Hematopoietic multipotent progenitor cell treated with erythropoietin and hydrocortisone succinate and interleukin-3 and kit ligand, for 4 days (in vitro differentiated cells): ENCODE data around the gene MANSC1.

Experiments used
- DNase-seq: peaks from one replicate; pipeline ENCODE4 v3.0.0-alpha.2; 2015

MANSC1 gene

DNA sequence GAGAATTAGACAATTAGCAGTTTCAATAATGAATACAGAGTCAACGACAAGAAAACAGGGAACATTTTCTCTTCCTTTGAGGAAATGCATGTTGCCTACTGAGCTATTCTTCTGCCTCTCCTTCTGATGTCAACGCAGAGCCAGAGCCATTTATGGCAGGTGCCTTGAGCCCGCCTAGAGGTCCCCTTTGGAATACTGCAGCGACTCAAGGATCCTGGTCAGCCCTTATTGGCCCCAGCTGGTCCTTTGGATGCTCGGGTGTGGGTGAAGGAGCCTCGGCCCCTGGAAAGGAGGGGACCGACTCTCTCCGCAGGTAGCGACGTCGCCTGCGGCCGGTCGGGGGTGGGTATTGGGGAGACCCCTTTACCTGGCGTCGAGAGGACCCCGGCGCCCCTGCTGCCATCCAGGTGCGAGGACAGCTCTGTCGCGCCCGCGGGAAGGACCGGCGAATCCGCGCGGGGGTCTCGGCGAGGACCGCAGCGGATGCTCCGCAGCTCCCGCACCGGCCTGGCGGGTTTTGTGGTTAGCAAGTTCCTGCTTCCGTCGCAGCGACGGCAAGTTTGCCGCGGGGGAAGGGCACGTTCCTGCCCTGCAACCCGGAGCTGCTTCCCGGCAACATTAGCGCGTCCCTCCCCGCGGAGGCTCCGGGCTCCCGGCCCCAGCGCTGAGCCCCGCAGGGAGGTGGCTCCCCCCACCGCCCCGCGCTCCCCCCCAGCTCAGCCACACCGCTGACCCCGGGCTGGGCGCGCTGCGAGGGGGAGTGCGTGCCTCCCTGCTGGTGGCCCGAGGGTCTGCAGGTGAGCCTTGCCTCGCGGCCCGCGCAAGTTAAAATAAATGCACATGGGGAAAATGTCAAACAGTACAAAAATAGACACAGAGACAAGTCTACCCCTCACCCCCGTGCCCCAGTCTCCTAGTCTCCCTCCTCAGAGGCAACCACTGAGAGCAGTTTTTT, at the start of gene MANSC1:
MANSC1 (minus strand) TSS at position 532 of the 955 bp plus-strand sequence. CDS start 6,928 bp downstream, outside the sequence.
- peak; percentile 74 for DNase-seq

DNA sequence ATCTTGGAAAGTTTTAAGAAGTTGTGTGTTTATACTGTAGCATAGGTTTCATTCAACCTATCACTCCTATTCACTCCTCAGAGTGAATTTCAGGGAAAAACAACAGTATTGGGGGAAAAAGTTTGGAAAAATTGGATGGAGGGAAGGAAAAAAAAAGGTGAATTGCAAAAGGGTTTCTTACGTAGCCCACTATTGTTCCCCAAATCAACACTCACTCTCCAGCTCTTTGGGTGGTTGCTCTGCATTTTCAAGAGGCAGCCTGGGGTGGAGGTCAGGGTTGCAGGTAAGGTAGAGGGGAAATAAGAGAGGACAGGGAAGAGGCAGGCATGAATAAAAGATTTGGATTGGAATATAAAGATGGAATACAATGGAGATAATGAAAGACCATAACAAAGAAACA, 49.1 kb upstream of the MANSC1 start:
- DNase-seq = no peak

DNA sequence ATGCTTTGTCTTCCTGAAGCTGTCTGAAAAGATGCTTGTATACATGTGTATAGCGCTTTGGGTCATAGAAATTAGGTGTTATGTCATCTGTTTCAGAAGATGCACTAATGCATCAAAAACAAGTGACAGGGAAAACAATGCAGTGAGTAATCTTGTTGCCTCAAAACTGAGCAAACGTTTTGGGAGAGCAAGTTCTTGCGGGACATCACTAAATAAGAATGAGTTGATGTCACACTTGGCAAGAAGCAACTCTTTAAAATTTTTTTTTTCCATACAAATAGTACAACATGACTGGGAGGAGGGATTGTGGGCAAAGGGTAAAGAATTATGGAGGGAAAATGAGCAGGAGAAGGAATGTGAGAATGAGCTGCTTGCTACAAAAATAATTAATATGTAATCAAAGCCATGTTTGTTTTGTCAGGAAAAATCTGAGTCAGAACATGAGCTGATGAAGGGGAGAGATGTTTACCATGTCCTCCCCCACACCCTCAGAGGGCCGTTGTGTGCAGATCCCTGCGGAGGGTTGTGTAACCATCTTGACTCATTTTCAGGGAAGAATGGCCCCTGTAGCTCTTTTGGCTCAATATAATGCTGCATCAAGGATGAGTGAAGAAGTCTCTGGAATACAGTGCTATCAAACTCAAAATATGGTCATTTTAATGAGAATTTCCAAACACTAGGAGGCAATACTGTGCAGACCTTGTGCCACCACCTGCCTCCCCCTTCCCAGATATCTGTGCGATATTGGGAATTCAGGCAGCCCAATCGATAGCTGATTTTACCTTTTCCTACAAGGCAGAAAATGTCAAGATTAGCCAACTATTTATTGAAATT, 48.2 kb upstream of the MANSC1 start:
- no peak for DNase-seq

DNA sequence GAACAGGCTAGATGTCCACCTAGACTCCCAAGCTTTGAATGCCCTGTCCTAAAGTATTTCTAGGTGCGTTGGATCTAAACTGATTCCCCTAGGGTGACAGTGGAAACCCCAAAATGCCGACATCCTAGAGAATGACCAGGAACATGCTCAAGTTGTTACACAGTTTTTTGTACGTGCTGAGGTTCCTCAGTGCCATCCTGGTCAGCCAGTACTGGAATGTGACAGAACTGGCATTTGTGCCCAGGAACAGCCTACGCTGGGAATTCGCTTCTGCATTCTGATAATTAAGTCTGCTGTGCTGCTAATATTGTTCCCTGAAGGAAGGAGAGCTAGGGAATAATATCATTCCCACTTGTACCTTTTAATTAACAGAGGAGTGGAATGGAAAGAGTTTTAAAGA, 47.1 kb upstream of the MANSC1 start:
- no peak for DNase-seq

DNA sequence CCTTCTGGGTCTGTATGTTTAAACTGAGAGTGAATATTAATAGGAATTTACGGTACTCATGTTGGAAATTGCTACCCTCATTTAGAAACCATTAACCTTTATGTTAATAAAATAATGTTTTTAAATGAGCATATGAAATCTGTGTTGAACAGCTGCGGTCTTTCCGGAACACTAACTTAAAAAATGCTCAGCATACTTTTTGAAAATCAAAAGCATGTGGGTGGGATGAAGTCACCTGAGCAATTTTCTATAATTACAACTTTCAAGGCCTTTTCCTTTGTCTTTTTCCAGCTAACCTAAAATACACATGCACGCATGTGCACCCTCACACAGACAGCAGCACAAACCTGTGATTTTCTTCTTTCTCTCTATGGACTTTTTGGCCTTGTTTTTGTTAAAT, 46.7 kb upstream of the MANSC1 start:
- no peak for DNase-seq

DNA sequence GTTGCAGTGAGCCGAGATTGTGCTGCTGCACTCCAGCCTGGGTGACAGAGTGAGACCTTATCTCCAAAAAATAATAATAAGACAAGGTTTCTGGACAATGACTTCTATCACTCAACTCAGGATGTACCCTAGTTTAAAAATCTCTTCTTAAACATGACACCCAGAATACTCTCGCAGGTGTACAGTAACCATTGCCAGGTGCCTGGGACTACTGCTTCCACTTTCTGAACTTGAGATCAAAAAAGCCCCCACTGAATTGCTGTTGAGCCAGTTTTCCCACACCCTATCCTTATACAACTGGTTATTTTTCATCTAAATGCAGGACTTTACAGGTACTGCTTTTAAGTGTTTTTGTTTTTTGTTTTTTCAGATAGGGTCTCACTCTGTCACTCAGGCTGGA, 43.1 kb upstream of the MANSC1 start:
- DNase-seq = no peak

DNA sequence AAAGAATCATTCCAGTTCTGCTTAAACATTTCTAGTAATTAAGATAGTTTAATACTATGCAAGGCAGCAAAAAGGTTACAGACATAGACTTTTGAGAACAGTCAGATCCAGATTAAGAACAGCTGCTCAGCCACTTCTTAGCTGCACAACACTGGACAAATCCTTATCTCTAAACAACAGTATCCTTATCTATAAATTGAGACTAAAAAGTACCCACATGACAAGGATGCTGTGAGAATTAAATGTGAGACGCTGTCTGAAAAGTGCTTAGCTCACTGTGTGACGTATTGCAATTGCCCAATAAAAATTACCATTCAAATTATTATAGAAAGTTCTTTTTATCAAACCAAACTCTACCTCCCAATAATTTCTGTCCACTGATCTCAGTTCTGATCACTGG, 42.4 kb upstream of the MANSC1 start:
- peak; percentile 93 for DNase-seq

DNA sequence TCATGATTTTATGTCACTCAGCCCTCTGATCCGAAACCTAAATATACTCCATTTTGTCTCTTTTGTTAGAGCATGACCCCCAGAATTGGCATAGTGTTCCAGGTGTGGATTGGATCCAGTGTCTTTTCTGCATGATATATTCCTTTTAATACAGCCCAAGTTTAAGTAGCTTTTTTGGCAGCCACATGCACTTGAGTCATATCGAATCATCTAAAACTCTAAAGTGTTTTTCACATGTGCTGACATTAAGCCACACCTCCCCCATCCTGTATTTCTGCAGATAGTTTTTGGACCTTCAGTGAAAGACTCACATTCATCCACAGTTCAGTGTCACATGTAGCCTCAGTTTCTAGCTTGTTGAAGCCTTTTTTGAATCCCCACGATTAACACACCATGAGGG, 37.5 kb upstream of the MANSC1 start:
- DNase-seq = peak; percentile 31

DNA sequence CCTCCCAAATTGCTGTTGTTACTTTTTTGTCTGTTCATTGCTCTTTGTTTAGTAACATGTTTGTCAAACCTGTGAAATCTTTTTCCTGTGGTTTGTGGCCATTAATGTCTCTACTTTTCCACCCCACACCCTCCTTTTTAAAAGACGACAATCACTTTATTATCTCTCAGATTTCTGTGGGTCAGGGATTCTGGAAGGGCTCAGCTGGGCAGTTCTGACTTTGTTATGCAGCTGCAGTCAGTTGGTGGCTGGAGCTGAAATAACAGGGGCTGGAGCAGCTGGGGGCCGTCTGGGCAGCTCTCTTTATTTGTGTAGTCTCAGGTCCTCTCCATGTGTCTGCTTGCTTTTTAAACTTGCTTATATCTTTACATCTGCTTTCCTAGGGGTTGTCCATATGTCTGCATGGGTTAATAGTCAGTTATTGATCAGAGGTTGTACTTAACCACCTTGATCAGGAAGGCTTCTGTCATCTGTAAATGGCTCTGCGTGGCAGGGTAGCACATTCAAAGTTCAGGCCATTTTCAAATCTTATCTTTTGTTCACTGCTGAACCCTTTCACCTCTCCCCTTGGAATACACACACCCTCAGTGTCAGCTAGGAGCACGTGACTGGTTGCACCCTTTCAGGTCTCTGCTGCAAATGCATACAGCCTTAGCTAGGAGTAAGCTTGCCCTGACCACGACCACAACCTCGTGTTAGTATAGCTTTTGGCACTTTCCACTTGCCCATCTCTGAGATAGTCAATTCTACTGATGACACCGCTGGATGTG, 34.7 kb upstream of the MANSC1 start:
- peak; percentile 65 for DNase-seq

DNA sequence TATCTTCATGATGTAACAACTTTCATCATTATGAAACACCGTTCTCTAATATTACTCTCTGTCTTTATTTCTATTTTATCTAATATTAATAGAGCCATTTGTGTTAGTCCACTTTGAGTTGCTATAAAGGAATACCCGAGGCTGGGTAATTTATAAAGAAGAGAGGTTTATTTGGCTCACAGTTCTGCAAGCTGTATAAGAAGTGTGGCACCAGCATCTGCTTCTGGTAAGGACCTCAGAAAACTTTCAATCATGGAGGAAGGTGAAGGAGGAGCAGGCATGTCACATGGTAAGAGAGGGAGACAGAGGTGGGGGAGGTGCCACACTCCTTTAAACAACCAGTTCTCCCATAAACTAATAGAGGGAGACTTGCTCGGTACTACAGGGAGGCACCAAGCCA, 31.9 kb upstream of the MANSC1 start:
- no peak for DNase-seq

DNA sequence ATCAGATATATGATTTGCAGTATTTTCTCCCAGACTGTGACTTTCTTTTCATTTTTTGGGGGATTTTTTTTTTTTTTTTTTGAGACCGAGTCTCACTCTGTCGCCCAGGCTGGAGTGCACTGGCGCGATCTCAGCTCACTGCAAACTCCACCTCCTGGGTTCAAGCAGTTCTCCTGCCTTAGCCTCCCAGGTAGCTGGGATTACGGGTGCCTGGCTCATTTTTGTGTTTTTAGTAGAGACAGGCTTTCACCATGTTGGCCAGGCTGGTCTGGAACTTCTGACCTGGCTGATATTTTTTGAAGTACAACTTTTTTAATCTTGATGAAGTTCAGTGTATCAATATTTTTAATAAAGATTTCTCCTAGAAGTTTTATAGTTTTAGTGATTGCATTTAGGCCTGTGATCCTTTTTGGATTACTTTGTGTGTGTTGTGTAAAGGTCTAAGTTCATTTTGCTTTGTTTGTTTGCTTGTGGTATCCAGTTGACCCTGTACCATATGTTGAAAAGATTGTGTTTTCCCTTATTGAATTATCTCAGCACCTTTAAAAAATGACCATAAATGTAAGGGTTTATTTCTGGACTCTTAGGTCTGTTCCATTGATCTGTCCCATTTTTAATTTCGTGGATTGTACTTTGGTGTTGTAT, 31.0 kb upstream of the MANSC1 start:
- DNase-seq = no peak

DNA sequence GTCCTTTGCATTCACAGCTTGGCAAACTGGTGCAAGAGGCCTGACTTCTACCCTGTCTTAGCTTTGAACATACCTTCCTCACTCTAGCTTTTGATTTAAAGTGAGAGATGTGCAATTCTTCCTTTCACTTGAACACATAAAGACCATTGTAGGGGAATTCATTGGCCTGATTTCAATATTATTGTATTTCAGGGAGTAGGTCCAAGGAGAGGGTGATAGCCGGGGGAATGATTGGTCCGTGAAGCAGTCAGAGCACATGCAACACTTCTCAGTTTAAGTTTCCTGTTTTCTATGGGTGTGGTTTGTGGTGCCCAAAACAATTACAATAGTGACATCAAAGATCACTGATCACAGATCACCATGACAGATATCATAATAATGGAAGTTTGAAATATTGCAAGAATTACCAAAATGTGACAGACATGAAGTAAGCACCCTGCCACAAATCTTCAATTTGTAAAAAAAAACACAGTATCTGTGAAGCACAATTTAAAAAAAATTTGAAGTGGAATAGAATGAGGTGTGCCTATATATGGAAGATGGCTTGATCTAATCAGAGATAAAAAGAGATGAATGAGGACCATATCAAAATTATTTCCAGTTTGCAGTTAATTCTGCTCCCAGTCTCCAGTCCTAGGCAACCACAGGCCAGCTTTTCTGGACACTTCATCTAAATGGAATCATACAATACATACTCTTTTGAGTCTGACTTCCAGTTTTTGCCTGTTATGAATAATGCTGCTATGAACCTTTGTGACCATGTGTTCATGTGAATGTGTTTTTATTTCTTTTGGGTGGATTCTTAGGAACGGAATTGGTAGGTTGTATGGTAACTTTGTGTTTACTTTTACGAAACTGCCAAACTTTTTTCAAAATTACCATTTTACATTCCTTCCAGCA, 30.0 kb upstream of the MANSC1 start:
- peak; percentile 56 for DNase-seq

DNA sequence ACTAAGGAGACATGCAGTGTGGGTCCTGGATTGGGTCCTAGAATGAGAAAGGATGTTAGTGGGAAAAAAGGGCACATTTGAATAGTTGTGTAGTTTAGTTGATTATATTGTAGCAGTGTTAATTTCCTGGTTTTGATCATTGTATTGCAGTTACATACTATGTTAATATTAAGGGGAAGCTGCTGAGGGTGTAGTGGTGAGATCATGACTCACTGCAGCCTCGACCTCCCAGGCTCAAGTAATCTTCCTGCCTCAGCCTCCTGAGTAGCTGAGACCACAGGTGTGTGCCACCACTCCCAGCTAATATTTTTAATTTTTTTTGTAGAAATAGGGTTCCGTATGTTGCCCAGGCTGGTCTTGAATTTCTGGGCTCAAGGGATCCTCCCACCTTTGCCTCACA, 28.6 kb upstream of the MANSC1 start:
- DNase-seq = no peak

DNA sequence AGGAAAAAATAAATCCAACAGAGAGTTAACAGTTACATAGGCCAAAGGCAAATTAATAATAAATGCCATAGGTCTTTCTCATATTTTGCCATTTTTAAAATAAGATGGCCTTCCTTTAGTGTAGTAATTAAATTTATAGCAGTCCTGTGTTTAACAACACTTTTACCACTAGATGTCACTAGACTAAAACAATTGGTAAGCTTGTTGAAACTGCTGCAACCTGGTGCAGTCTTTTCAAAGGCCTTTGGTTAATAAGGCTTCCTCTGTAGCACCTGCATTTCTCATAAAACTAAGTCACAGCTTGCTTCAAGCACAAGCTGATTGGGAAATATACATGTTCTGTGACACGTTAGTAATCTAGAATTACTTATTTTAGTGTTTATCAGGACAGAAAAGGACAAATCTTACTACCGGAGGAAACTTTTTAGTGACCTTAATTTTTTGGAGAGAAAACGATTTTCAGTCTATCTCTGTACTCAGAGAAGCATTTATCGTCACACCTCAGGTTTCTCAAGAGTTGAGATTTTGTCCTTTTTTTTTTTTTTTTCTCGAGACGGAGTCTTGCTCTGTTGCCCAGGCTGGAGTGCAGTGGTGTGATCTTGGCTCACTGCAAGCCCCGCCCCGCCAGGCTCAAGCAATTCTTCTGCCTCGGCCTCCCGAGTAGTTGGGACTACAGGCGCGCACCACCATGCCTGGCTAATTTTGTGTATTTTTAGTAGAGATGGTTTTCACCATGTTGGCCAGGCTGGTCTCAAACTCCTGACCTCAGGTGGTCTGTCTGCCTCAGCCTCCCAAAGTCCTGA, 26.8 kb upstream of the MANSC1 start:
- DNase-seq = peak; percentile 91

DNA sequence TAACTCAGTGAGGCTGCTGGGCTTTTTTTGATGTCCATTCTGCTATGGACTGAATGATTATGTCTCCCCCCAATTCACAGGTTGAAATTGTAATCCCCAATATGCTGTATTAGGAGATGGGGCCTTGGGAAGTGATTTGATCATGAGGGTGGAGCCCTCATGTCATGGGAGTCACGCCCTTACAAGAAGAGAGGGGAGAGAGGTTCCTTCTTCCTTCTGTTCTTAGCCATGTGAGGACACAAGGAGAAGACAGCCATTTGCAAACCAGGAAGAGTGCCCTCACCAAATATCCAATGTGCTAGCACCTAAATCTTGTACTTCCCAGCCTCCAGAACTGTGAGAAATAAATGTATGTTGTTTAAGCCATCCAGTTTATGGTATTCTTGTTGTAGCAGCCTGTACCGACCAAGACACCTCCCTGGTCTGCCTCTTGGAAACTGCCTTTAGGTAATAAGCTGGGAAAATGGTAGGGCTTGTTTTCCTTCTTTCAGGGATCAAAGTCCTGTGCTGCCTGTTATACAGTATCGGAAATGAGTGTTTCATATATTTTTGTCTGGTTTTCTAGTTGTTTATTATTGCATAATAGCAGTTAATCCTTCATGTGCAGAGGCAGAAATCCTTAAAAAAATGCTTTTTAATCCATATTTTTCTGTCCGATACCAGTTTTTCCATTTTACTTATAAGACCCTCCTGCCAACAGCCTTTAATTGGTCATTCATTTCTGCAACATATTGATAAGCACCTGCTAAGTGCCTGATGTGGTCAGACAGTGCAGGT, 23.1 kb upstream of the MANSC1 start:
- no peak for DNase-seq

DNA sequence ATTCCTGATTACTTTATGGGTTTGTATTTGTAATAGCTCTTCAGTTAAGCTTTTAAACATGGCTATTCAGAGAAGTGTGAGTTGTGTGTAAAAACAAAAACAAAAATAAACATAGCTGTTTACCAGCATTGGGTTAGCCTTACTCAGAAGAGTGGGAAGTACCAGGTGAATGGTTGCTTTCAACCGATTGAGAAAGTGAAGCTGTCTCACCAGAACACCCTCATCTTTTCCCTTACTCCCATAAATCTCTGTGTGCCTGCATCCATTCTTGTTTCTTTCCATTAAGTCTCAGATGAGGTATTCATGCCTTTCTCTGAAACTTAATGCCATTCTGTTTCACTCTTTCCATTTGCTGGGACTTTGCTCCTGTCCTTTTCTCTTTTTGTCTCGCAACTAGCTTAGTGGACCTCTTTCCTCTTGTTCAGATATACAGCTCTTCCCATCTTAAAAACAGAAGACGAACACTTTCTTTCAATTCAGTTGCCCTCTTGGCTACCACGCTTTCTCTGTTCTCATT, 17.5 kb upstream of the MANSC1 start:
- no peak for DNase-seq

DNA sequence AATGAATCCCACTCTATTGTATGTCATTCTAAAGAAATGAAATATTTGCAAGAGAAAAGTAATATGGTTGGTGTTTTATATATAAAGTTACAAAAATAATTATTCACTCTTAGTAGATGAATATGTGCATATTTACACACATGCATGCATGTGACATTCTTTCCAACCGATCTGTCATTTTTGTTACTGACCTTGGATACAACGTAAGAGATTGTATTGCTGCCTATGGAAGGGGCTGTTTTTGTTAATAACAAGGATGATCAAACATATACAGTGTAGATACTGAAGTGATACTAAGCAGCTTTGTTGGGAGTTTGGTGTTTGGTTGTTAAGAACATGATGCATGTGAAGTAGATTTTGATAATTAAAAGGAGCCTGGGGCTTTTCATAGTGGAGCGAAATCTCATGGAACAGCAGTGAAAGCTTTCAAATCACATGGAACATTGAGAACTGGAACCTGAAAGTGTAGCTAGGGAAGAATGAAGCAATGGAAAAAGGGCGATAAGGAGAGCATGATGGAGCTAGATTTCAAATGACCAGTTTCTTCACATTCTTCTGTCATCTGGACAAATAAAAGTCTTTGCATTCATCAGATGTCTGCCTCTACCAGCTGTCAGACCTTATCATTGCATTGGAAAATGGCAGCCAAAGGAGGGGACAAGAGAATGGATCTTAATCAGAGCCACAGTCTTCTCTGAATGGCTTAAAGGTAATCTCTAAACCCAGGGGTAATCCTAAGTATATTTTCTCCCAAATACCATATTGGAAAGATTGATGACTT, 16.8 kb upstream of the MANSC1 start:
- DNase-seq = no peak

DNA sequence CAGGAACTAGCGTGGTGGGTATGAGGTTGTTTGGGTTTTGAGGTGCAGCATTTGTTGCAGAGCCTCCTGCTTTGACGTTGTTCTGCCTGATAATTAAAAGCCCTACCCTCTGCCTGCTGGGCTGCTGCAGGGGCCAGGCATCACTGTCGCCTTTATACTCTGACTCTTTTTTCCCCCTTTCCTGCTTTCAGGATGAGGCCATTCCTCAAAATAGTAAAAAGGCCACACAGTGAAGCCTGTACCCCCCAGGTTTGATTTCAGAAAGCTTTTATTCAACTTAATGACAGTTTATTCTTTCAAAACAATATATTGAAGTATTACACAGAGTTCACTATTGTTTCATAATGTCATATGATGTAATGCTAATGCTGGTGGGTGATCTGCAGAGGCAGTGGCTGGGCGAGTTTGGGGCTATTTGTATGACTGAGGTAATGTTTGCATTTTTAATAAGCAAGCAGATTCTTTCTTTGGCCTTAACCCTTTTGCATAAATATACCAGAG, 15.9 kb upstream of the MANSC1 start:
- peak; percentile 38 for DNase-seq

DNA sequence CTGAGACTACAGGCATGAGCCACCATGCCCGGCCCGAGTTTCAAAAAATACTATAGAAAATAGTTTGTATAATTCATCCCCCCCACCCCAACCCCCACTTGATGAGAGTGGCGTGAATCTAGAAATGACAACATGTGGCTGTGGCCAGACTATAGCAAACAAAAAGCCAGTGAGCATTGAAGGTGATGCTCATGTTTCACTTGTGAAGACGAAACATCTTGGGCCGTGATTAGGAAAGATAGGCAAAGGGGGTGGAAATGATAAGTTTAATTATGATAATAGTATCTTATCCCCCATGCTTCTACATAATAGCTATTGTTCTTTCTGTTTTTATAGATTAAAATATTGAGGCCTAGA, 15.4 kb upstream of the MANSC1 start:
- no peak for DNase-seq
